GM23248 (cell line): ENCODE results near the gene OR6X1.

Source experiments
- EZH2 ChIP-seq: fragments of 200-600 bp; sonication (generic); IDR thresholded peaks from 2 replicates; pipeline ENCODE4 v1.6.1; 2018; ENCODE audit warnings: antibody characterized with exemption, mild to moderate bottlenecking; ENCODE audit not compliant: insufficient read depth, poor library complexity, severe bottlenecking
- EZH2phosphoT487 ChIP-seq: fragments of 200-600 bp; sonication (generic); IDR thresholded peaks from 2 replicates; pipeline ENCODE4 v1.6.1; 2018; ENCODE audit warnings: antibody characterized with exemption, moderate library complexity, mild to moderate bottlenecking, low read depth; ENCODE audit not compliant: insufficient read depth

- TF ChIP-seq EZH2 (no peak), EZH2phosphoT487 (no peak)
These were observed 12.1 kb downstream of the OR6X1 start for GRCh38 chr11:123742031-123742723.
